Measurements from ENCODE around the gene LCORL.
"Not testable (repeated sequence)": the region's sequence is repeated elsewhere in the genome, so short reads cannot be mapped to it uniquely, and the experiment has no call there.

The LCORL gene

GRCh38 chr4:18042012-18042411 is 20.5 kb upstream of the LCORL start:
- H3K9me3 ChIP-seq (ENCODE audit: control insufficient read depth, insufficient read depth, low read length), result no peaks in the 10 kb centered on the region
- H3K4me2 ChIP-seq (ENCODE audit: low read length), result no peak overlapping the region
- no peaks in the 10 kb centered on the region for H4K20me1 ChIP-seq (ENCODE audit: control insufficient read depth, insufficient read depth, low read depth, low read length)
- H3K4me1 ChIP-seq (ENCODE audit: control insufficient read depth, low read length), result no peaks in the 10 kb centered on the region
- H3K4me3 ChIP-seq (ENCODE audit: low read length), result no peak overlapping the region
- H3K36me3 ChIP-seq (ENCODE audit: control insufficient read depth, low read length), result no peaks in the 10 kb centered on the region
- H3K27ac ChIP-seq (ENCODE audit: low read depth, low read length), result no peak overlapping the region
- H3K79me2 ChIP-seq (ENCODE audit: control insufficient read depth, low read length), result no peaks in the 10 kb centered on the region
- TF ChIP-seq CTCF (IDR thresholded peaks at IDR 0.05; ENCODE audit: low read depth, low read length, poor library complexity, severe bottlenecking) (no peak), EZH2phosphoT487 (IDR thresholded peaks at IDR 0.05; ENCODE audit: borderline replicate concordance, low read length) (no peak)
- H3K27me3 ChIP-seq (ENCODE audit: control insufficient read depth, low read length), result no peaks in the 10 kb centered on the region
- no peaks in the 10 kb centered on the region for H3F3A ChIP-seq (ENCODE audit: control insufficient read depth, insufficient read depth)
- no peaks in the 10 kb centered on the region for H3K9me2 ChIP-seq (replicated peaks; ENCODE audit: control insufficient read depth, low read length)

GRCh38 chr4:18041114-18041513 is 19.6 kb upstream of the LCORL start:
- Histone ChIP-seq H3K4me1 (ENCODE audit: control insufficient read depth, low read length) (no peaks in the 10 kb centered on the region), H3K27ac (ENCODE audit: low read depth, low read length) (no peak overlapping the region), H3F3A (ENCODE audit: control insufficient read depth, insufficient read depth) (no peaks in the 10 kb centered on the region), H3K27me3 (ENCODE audit: control insufficient read depth, low read length) (no peaks in the 10 kb centered on the region), H3K9me2 (replicated peaks; ENCODE audit: control insufficient read depth, low read length) (no peaks in the 10 kb centered on the region), H3K4me2 (ENCODE audit: low read length) (no peak overlapping the region), H3K79me2 (ENCODE audit: control insufficient read depth, low read length) (no peaks in the 10 kb centered on the region), H4K20me1 (ENCODE audit: control insufficient read depth, insufficient read depth, low read depth, low read length) (no peaks in the 10 kb centered on the region), H3K36me3 (ENCODE audit: control insufficient read depth, low read length) (no peaks in the 10 kb centered on the region), H3K9me3 (ENCODE audit: control insufficient read depth, insufficient read depth, low read length) (no peaks in the 10 kb centered on the region), H3K4me3 (ENCODE audit: low read length) (no peak overlapping the region)
- no peak for TF ChIP-seq EZH2phosphoT487 (IDR thresholded peaks at IDR 0.05; ENCODE audit: borderline replicate concordance, low read length)
- TF ChIP-seq CTCF (IDR thresholded peaks at IDR 0.05; ENCODE audit: low read depth, low read length, poor library complexity, severe bottlenecking), result no peak

GRCh38 chr4:18039113-18039512 is 17.6 kb upstream of the LCORL start:
- no peaks in the 10 kb centered on the region for H3K9me2 ChIP-seq (replicated peaks; ENCODE audit: control insufficient read depth, low read length)
- no peak for TF ChIP-seq CTCF (IDR thresholded peaks at IDR 0.05; ENCODE audit: low read depth, low read length, poor library complexity, severe bottlenecking)
- no peak for TF ChIP-seq EZH2phosphoT487 (IDR thresholded peaks at IDR 0.05; ENCODE audit: borderline replicate concordance, low read length)
- H3K9me3 ChIP-seq (ENCODE audit: control insufficient read depth, insufficient read depth, low read length), result no peaks in the 10 kb centered on the region
- H3K79me2 ChIP-seq (ENCODE audit: control insufficient read depth, low read length), result no peaks in the 10 kb centered on the region
- no peak overlapping the region for H3K4me2 ChIP-seq (ENCODE audit: low read length)
- peaks cover 1% of the 10 kb centered on the region; the same call in 1 of the 2 replicates for H3K27me3 ChIP-seq (ENCODE audit: control insufficient read depth, low read length)
- H3K4me1 ChIP-seq (ENCODE audit: control insufficient read depth, low read length), result no peaks in the 10 kb centered on the region
- no peaks in the 10 kb centered on the region for H4K20me1 ChIP-seq (ENCODE audit: control insufficient read depth, insufficient read depth, low read depth, low read length)
- H3K4me3 ChIP-seq (ENCODE audit: low read length), result no peak overlapping the region
- no peak overlapping the region for H3K27ac ChIP-seq (ENCODE audit: low read depth, low read length)
- H3K36me3 ChIP-seq (ENCODE audit: control insufficient read depth, low read length), result no peaks in the 10 kb centered on the region
- no peaks in the 10 kb centered on the region for H3F3A ChIP-seq (ENCODE audit: control insufficient read depth, insufficient read depth)

- H3K79me2 ChIP-seq (ENCODE audit: control insufficient read depth, low read length); H4K20me1 ChIP-seq (ENCODE audit: control insufficient read depth, insufficient read depth, low read depth, low read length); H3K4me1 ChIP-seq (ENCODE audit: control insufficient read depth, low read length); H3K36me3 ChIP-seq (ENCODE audit: control insufficient read depth, low read length); H3K9me3 ChIP-seq (ENCODE audit: control insufficient read depth, insufficient read depth, low read length); H3K27ac ChIP-seq (ENCODE audit: low read depth, low read length); H3K4me3 ChIP-seq (ENCODE audit: low read length); H3F3A ChIP-seq (ENCODE audit: control insufficient read depth, insufficient read depth); H3K9me2 ChIP-seq (replicated peaks; ENCODE audit: control insufficient read depth, low read length); H3K27me3 ChIP-seq (ENCODE audit: control insufficient read depth, low read length); H3K4me2 ChIP-seq (ENCODE audit: low read length): not testable (repeated sequence)
These were observed 14.8 kb upstream of the LCORL start for GRCh38 chr4:18036369-18036768.
